Osteoblast (primary cell): ENCODE results near the gene PNMA1. TPM values are rescaled to one million over a fixed set of nuclear protein-coding genes. Genes with fewer than 3 reads are reported as not detected.

ENCODE experiments used
- DNase-seq: peaks from one replicate; pipeline ENCODE4 v3.0.0; 2011; ENCODE audit warnings: low spot score, mixed read lengths; ENCODE audit not compliant: insufficient read length; ENCODE audit errors: missing footprints
- H2AFZ ChIP-seq: 2 replicates; pipeline ENCODE4 v1.6.0; 2011; ENCODE audit warnings: mild to moderate bottlenecking, low read length
- H3K27ac ChIP-seq: 2 replicates; pipeline ENCODE4 v1.5.1; 2011; ENCODE audit warnings: mild to moderate bottlenecking, low read depth, low read length, moderate library complexity
- H3K27me3 ChIP-seq: 2 replicates; pipeline ENCODE4 v1.6.0; 2012; ENCODE audit warnings: mild to moderate bottlenecking, control low read depth, inconsistent platforms, low read length, moderate library complexity; ENCODE audit not compliant: insufficient read depth
- H3K36me3 ChIP-seq: 2 replicates; pipeline ENCODE4 v1.5.1; 2011; ENCODE audit warnings: mild to moderate bottlenecking, low read length, control low read depth, moderate library complexity; ENCODE audit not compliant: insufficient read depth
- H3K4me1 ChIP-seq: 2 replicates; pipeline ENCODE4 v1.5.1; 2011; ENCODE audit warnings: mild to moderate bottlenecking, low read length, control low read depth, moderate library complexity; ENCODE audit not compliant: insufficient read depth
- H3K4me2 ChIP-seq: 2 replicates; pipeline ENCODE4 v1.6.0; 2011; ENCODE audit warnings: mild to moderate bottlenecking, low read length; ENCODE audit not compliant: insufficient read depth
- H3K4me3 ChIP-seq: fragments of 200-600 bp; sonication (generic); 3 replicates; pipeline ENCODE4 v1.5.1; 2012; ENCODE audit warnings: mild to moderate bottlenecking, low read length, inconsistent platforms; ENCODE audit not compliant: insufficient read depth
- H3K79me2 ChIP-seq: 2 replicates; pipeline ENCODE4 v1.6.0; 2012; ENCODE audit warnings: mild to moderate bottlenecking, low read length, control low read depth, inconsistent platforms; ENCODE audit not compliant: insufficient read depth
- H3K9me3 ChIP-seq: 2 replicates; pipeline ENCODE4 v1.5.1; 2011; ENCODE audit warnings: low read depth, low read length, control low read depth
- H4K20me1 ChIP-seq: 2 replicates; pipeline ENCODE4 v1.6.0; 2012; ENCODE audit warnings: mild to moderate bottlenecking, low read length, control low read depth; ENCODE audit not compliant: insufficient read depth
- total RNA-seq: library from RNA; depleted of rRNA; stranded (reverse); fragments of >200 nt; gene quantifications from 2 replicates; pipeline ENCODE4 v1.2.3, GENCODE V29; 2012
- TF ChIP-seq, protein P1 (sequence below): IDR thresholded peaks from 2 replicates; pipeline ENCODE4 v1.5.1; 2011; ENCODE audit warnings: mild to moderate bottlenecking, low read depth, low read length, moderate library complexity; ENCODE audit errors: extremely low read depth

PNMA1 gene
- total RNA-seq, 1 donor = 40.2 TPM

DNA sequence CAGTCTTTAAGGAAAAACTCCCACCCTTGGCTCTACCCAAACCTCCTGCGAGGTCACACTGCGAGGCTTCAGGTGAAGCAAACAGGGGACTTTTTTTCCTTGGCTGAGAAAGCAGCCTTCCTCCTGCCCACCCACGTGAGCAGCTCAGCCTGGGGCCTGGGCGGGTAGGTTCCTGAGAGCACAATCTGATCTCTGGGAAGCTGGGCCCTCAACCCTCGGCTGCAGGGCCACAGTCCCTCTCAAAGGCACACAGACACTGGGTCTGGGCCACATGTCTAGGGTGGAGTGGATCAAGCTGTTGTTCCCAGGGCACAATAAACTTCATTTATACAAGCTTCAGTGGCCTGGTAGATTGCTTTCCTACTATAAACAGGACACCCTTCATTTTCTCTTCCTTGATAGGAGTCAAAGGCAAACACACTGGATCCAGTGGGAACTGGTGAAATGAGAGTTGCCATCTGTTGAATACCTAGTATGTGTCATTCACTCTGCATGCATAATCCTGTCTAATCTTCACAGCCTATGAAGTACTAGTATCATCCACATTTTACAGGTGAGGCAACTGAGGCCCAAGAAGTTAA lies 41.3 kb upstream of the PNMA1 start:
- Histone ChIP-seq H3K27me3 (no peaks in the 10 kb centered on the region), H3K27ac (peak overlapping the region; percentile 99), H3K4me1 (peaks cover 73% of the 10 kb centered on the region), H2AFZ (no peak overlapping the region), H3K36me3 (no peaks in the 10 kb centered on the region), H4K20me1 (peaks cover 74% of the 10 kb centered on the region), H3K79me2 (peaks cover 85% of the 10 kb centered on the region), H3K4me2 (peak overlapping the region; percentile 83), H3K9me3 (no peaks in the 10 kb centered on the region), H3K4me3 (peak overlapping the region; percentile 4)
- peak; percentile 61 for DNase-seq
- TF ChIP-seq, protein P1, sequence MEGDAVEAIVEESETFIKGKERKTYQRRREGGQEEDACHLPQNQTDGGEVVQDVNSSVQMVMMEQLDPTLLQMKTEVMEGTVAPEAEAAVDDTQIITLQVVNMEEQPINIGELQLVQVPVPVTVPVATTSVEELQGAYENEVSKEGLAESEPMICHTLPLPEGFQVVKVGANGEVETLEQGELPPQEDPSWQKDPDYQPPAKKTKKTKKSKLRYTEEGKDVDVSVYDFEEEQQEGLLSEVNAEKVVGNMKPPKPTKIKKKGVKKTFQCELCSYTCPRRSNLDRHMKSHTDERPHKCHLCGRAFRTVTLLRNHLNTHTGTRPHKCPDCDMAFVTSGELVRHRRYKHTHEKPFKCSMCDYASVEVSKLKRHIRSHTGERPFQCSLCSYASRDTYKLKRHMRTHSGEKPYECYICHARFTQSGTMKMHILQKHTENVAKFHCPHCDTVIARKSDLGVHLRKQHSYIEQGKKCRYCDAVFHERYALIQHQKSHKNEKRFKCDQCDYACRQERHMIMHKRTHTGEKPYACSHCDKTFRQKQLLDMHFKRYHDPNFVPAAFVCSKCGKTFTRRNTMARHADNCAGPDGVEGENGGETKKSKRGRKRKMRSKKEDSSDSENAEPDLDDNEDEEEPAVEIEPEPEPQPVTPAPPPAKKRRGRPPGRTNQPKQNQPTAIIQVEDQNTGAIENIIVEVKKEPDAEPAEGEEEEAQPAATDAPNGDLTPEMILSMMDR = no peak

DNA sequence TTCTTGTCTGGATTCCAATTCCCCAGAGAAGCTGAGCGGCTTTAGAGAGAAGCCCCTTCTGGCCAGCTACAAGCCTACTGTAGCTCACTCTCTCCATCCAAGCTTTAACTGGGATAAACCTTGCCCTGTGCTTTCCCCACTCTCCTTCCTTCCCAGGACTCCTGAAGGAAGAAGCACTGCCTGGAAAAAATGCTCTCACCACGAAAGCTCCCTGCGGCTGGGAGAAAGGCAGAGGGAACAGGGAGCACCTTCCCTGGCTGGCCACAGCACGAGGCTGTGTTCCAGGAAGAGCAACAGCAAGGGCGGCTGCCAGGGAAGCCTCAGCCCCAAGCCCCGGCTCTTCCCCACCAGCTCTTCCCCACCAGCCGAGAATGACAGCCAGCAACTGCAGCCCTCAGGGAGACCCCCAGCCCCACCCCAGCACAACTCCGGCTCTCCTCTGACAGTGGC lies 40.8 kb upstream of the PNMA1 start:
- Histone ChIP-seq H3K79me2 (peaks cover 91% of the 10 kb centered on the region), H3K27ac (peak overlapping the region; percentile 99), H3K36me3 (no peaks in the 10 kb centered on the region), H2AFZ (no peak overlapping the region), H3K4me3 (peak overlapping the region; percentile 59), H3K4me1 (peaks cover 74% of the 10 kb centered on the region), H3K4me2 (peak overlapping the region; percentile 80), H3K27me3 (no peaks in the 10 kb centered on the region), H4K20me1 (peaks cover 79% of the 10 kb centered on the region), H3K9me3 (no peaks in the 10 kb centered on the region)
- TF ChIP-seq, protein P1 = no peak
- peak; percentile 91 for DNase-seq

DNA sequence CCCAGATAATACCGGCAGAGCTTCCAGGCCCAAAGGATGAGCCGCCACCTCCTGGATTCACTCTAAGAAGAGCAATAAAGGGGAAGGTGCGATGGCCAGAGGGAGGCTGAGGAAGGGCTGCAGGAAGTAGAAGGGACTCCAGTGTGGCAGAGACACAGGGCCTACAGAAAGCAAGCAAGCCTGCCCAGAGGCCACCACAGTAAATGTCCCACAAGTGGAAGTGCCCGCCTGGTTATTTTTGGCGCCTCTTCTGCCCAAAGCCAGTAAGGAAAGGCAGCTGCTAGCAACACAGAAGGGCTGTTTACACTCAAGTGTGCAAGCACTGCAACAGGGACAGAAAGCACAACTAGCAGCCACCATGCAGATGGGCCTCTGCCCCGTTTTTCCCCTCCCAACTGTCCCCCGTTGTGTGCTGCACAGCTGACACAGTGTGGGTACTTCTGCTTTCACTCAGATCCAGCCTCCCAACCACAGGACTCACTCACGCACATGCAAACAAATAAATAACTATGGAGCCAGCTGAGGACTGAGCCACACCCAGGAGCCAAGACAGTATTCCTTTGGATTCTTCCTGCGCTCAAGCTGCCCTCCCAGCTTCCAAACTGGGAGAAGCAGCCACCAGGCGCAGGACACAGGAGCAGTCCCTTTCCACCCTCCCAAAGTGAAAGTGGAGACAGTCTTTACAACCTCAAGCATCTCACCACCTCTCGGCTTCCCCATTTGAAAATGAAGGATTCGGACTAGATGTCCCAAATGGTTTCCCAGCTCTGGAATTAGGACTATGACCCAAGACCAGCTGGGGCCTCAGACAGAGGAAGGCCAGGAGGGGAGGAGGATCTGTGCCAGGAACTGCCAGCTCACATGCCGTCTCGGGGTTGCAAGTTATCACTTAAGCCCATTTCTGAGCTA lies 40.0 kb upstream of the PNMA1 start:
- H3K4me2 ChIP-seq = peak overlapping the region; percentile 80
- DNase-seq = peak; percentile 92
- H2AFZ ChIP-seq = no peak overlapping the region
- H3K79me2 ChIP-seq = peaks cover 98% of the 10 kb centered on the region
- H3K4me3 ChIP-seq = peak overlapping the region; percentile 59
- H4K20me1 ChIP-seq = peaks cover 85% of the 10 kb centered on the region
- H3K9me3 ChIP-seq = no peaks in the 10 kb centered on the region
- no peaks in the 10 kb centered on the region for H3K36me3 ChIP-seq
- peak overlapping the region; percentile 99 for H3K27ac ChIP-seq
- TF ChIP-seq, protein P1 = no peak
- H3K4me1 ChIP-seq = peaks cover 74% of the 10 kb centered on the region
- no peaks in the 10 kb centered on the region for H3K27me3 ChIP-seq
